HFFc6 (cell line): Measurements from ENCODE around the gene PSAPL1. TPM values are rescaled to one million over a fixed set of nuclear protein-coding genes. Genes with fewer than 3 reads are reported as not detected.
"Not testable (repeated sequence)": the region's sequence is repeated elsewhere in the genome, so short reads cannot be mapped to it uniquely, and the experiment has no call there.

Experiments
- DNase-seq: peaks from one replicate; pipeline ENCODE4 v3.0.0-alpha.2; 2018
- H3K27ac Mint-ChIP-seq: 2 replicates; pipeline ENCODE4 v1.8.0; 2020; ENCODE audit warnings: mild to moderate bottlenecking, mixed read lengths
- H3K27me3 Mint-ChIP-seq: 2 replicates; pipeline ENCODE4 v1.8.0; 2021; ENCODE audit warnings: mild to moderate bottlenecking, moderate library complexity, mixed read lengths; ENCODE audit not compliant: insufficient read depth
- H3K36me3 Mint-ChIP-seq: 2 replicates; pipeline ENCODE4 v1.8.0; 2021; ENCODE audit warnings: low read depth, mixed read lengths
- H3K4me1 Mint-ChIP-seq: 2 replicates; pipeline ENCODE4 v1.8.0; 2020; ENCODE audit warnings: low read depth, mixed read lengths
- H3K4me3 Mint-ChIP-seq: 2 replicates; pipeline ENCODE4 v1.8.0; 2020; ENCODE audit warnings: mild to moderate bottlenecking, moderate library complexity, mixed read lengths
- H3K9me3 Mint-ChIP-seq: 2 replicates; pipeline ENCODE4 v1.8.0; 2020; ENCODE audit warnings: mild to moderate bottlenecking, mixed read lengths
- CTCF ChIP-seq: fragments of 200-600 bp; sonication (generic); IDR thresholded peaks from 2 replicates; pipeline ENCODE4 v1.5.0; 2021; ENCODE audit warnings: antibody characterized with exemption, mild to moderate bottlenecking
- total RNA-seq, 6 experiments: library from RNA; stranded (reverse); fragmentation: NEBNext Ultra II Directional; extraction: Animal tissue kit (Norgen Biotek cat#: 25700); gene quantifications; 2 replicates in 1 of 6; 3 replicates in 5 of 6; pipeline ENCODE4 v1.2.3, GENCODE V29; 2021

PSAPL1 gene
- total RNA-seq, 6 experiments from 2014 or later, result not detected

- no peak for DNase-seq
- no peak overlapping the region for H3K27ac Mint-ChIP-seq
- peaks cover 29% of the 10 kb centered on the region for H3K27me3 Mint-ChIP-seq
- no peaks in the 10 kb centered on the region for H3K4me1 Mint-ChIP-seq
- TF ChIP-seq CTCF, result no peak
- no peak overlapping the region for H3K4me3 Mint-ChIP-seq
- H3K9me3 Mint-ChIP-seq, result no peaks in the 10 kb centered on the region
- H3K36me3 Mint-ChIP-seq, result no peaks in the 10 kb centered on the region
Measured at GRCh38 chr4:7460566-7460965, 25.8 kb upstream of the PSAPL1 start.

GRCh38 chr4:7459471-7459870 is 24.7 kb upstream of the PSAPL1 start:
- Mint-ChIP-seq H3K4me3 (no peak overlapping the region), H3K9me3 (no peaks in the 10 kb centered on the region), H3K27me3 (peaks cover 26% of the 10 kb centered on the region), H3K4me1 (no peaks in the 10 kb centered on the region), H3K36me3 (no peaks in the 10 kb centered on the region), H3K27ac (no peak overlapping the region)
- DNase-seq, result no peak
- no peak for TF ChIP-seq CTCF

GRCh38 chr4:7458477-7458876 is 23.7 kb upstream of the PSAPL1 start:
- peaks cover 20% of the 10 kb centered on the region for H3K27me3 Mint-ChIP-seq
- H3K27ac Mint-ChIP-seq, result no peak overlapping the region
- DNase-seq, result no peak
- H3K36me3 Mint-ChIP-seq, result no peaks in the 10 kb centered on the region
- H3K4me1 Mint-ChIP-seq, result no peaks in the 10 kb centered on the region
- no peak overlapping the region for H3K4me3 Mint-ChIP-seq
- no peaks in the 10 kb centered on the region for H3K9me3 Mint-ChIP-seq
- TF ChIP-seq CTCF, result no peak

- H3K36me3 Mint-ChIP-seq, result no peaks in the 10 kb centered on the region
- H3K4me1 Mint-ChIP-seq, result no peaks in the 10 kb centered on the region
- no peak overlapping the region for H3K27ac Mint-ChIP-seq
- H3K9me3 Mint-ChIP-seq, result no peaks in the 10 kb centered on the region
- H3K27me3 Mint-ChIP-seq, result peaks cover 18% of the 10 kb centered on the region
- no peak for TF ChIP-seq CTCF
- no peak for DNase-seq
- H3K4me3 Mint-ChIP-seq, result no peak overlapping the region
Measured at GRCh38 chr4:7458066-7458425, 23.3 kb upstream of the PSAPL1 start.

GRCh38 chr4:7457201-7458065 is 22.7 kb upstream of the PSAPL1 start:
- no peak for DNase-seq
- Mint-ChIP-seq H3K4me3 (no peak overlapping the region), H3K36me3 (no peaks in the 10 kb centered on the region), H3K27ac (no peak overlapping the region), H3K4me1 (no peaks in the 10 kb centered on the region), H3K9me3 (peaks cover 5% of the 10 kb centered on the region; the same call in 1 of the 2 replicates), H3K27me3 (peaks cover 18% of the 10 kb centered on the region)
- TF ChIP-seq CTCF, result no peak

GRCh38 chr4:7452802-7453201 is 18.1 kb upstream of the PSAPL1 start:
- not testable (repeated sequence) for H3K4me1 Mint-ChIP-seq

More at GRCh38 chr4:7452802-7453201, 18.1 kb upstream of the PSAPL1 start:
- not testable (repeated sequence) for H3K27ac Mint-ChIP-seq, DNase-seq, H3K36me3 Mint-ChIP-seq, H3K4me3 Mint-ChIP-seq, H3K27me3 Mint-ChIP-seq, H3K9me3 Mint-ChIP-seq
